ENCODE data around the gene CES3.

GRCh38 chr16:66939366-66939765, 21.7 kb upstream of the CES3 start:
- TF ChIP-seq CTCF (IDR thresholded peaks at IDR 0.05; ENCODE audit: insufficient read depth, low read depth, low read length), result no peak
- no peak for TF ChIP-seq EZH2 (IDR thresholded peaks at IDR 0.05; ENCODE audit: insufficient read depth, low read length)
